ENCODE measurements around the gene TCHP.

- TF ChIP-seq GATA2 (IDR thresholded peaks at IDR 0.05; ENCODE audit: low read depth, low read length) (no peak), GATA3 (IDR thresholded peaks at IDR 0.05; ENCODE audit: low read depth, low read length) (no peak)
Observed at GRCh38 chr12:109927622-109928021, 27.5 kb downstream of the TCHP start.

Data from SH-SY5Y (cell line).